ENCODE measurements around the gene RPS19BP1.

RPS19BP1 gene

DNA sequence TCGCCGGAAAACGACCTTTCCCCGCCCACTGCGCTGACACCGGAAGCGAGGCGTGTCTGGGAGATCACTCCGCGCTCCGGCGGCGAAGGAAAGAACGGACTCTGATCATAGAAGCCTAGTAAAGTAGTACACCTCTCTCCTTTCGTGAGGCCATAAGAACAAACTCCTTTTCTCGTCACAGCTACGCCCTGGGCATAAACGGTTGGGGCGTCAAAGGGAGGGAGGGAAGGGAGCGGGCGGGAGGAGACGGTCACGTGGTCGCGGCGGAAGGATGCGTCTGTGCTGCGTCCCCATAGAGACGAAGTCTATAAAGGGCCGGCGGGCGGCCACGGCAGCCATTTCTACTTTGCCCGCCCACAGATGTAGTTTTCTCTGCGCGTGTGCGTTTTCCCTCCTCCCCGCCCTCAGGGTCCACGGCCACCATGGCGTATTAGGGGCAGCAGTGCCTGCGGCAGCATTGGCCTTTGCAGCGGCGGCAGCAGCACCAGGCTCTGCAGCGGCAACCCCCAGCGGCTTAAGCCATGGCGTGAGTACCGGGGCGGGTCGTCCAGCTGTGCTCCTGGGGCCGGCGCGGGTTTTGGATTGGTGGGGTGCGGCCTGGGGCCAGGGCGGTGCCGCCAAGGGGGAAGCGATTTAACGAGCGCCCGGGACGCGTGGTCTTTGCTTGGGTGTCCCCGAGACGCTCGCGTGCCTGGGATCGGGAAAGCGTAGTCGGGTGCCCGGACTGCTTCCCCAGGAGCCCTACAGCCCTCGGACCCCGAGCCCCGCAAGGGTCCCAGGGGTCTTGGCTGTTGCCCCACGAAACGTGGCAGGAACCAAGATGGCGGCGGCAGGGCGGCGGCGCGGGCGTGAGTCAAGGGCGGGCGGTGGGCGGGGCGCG lies 12.1 kb downstream of the RPS19BP1 start, which contains the start of gene ATF4:
TSS of gene ATF4 (plus strand) at position 337 of the 880 bp plus-strand sequence. CDS start 884 bp downstream, outside the sequence.
- in situ Hi-C loops (cut with HindIII; ENCODE audit: low sequenced_read_pairs): no loop called here
- no peak for DNase-seq (ENCODE audit: low read depth, low spot score)
- TF ChIP-seq, protein P1, sequence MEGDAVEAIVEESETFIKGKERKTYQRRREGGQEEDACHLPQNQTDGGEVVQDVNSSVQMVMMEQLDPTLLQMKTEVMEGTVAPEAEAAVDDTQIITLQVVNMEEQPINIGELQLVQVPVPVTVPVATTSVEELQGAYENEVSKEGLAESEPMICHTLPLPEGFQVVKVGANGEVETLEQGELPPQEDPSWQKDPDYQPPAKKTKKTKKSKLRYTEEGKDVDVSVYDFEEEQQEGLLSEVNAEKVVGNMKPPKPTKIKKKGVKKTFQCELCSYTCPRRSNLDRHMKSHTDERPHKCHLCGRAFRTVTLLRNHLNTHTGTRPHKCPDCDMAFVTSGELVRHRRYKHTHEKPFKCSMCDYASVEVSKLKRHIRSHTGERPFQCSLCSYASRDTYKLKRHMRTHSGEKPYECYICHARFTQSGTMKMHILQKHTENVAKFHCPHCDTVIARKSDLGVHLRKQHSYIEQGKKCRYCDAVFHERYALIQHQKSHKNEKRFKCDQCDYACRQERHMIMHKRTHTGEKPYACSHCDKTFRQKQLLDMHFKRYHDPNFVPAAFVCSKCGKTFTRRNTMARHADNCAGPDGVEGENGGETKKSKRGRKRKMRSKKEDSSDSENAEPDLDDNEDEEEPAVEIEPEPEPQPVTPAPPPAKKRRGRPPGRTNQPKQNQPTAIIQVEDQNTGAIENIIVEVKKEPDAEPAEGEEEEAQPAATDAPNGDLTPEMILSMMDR (IDR thresholded peaks at IDR 0.05; ENCODE audit: low read depth, low read length): no peak
- H3K4me3 ChIP-seq (ENCODE audit: low read depth, low read length): peak within 1 kb of the TSS; percentile 97

DNA sequence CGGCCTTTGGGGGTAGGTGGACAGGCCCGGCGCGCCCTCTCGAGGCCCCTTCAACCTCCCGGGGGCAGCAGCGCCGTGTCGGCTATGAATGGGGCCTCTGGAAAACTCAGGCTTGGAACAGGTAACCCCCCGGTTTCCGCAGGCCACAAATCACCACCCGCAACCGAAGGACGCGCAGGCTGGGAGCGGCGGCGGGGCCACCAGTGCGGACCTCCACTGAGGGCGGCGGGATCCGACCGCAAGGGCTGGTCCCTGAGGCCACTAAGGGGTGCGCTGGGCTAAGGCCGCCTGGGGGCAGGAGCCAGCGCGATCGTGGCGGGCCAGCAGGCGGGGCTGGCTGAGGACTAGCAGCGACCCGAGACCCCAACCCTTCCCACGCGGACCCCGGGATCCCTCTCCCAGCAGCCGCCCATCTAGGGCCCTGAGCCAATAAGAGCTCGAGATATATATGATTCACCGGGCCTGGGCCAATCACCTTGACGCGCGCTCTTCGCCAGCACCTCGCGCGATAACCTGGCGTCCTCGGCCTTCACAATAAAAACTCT lies 12.8 kb downstream of the RPS19BP1 start:
- peak overlapping the region; percentile 97 for H3K4me3 ChIP-seq (ENCODE audit: low read depth, low read length)
- TF ChIP-seq, protein P1 (IDR thresholded peaks at IDR 0.05; ENCODE audit: low read depth, low read length): peak; percentile 34
- peak; percentile 100 for DNase-seq (ENCODE audit: low read depth, low spot score)
- in situ Hi-C loops (cut with HindIII; ENCODE audit: low sequenced_read_pairs): no loop called here

DNA sequence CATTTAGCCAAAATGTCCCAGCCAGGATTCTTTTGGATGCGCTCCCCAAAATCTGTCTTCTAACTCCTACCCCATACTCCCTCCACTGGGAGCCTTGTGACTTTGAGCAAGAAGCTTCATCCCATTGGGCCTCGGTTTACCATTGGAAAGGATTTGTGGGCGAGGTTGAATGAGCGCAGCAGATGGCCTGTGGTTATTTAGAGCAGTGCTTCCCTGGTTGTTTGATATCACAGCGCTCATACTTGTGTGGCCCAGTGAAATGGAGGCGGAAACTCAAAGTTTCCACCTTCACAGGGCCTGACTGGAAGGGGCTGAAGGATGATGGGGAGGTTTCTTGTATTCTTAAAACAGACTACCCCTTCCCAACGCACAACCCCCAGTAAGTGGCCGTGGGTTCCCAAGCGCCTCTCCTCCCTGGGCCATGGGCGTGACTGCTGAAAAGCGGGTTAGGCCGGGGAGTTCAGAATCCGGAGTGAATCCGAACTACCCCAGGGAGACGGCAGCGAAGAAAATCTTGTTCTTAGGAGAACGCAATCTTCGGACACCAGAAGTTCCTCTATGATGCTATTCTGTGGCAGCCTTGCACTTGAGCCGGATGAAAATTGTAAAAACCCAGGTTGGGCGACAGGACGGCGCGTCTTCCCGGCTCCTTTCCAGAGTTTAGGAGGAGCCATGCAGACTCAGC lies 13.4 kb downstream of the RPS19BP1 start:
- peak overlapping the region; percentile 97 for H3K4me3 ChIP-seq (ENCODE audit: low read depth, low read length)
- peak; percentile 64 for DNase-seq (ENCODE audit: low read depth, low spot score)
- TF ChIP-seq, protein P1 (IDR thresholded peaks at IDR 0.05; ENCODE audit: low read depth, low read length): no peak
- in situ Hi-C loops (cut with HindIII; ENCODE audit: low sequenced_read_pairs): no loop called here

DNA sequence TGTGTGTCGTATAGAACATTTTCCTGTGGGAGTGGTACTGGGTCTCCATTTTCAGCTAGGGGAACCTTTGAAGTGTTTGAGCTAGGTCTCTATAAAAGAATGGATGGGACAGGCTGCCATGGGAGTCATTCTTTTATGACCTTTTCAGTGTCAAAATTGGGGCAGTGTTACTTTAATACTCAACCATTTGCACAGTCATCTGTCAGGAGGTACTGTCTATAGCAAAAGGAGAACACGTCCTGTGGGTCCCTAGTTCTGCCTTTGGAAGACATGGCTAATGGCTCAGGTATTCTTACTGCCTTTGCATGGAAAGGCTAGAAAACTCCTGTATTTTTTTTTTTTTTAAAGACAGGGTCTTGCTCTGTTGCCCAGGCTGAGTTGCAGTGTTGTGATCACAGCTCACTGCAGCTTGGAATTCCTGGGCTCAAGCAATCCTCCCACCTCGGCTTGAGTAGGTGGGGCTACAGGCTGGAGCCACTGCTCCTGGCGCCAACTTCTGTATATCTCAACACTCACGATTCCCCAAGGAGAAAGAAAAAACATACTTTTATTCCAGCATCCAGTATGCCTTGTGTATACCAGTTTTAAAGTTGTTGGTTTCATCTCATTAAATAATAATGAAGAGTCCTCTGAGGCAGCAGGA lies 14.3 kb downstream of the RPS19BP1 start:
- DNase-seq (ENCODE audit: low read depth, low spot score): no peak
- TF ChIP-seq, protein P1 (IDR thresholded peaks at IDR 0.05; ENCODE audit: low read depth, low read length): no peak
- no peak overlapping the region for H3K4me3 ChIP-seq (ENCODE audit: low read depth, low read length)
- in situ Hi-C loops (cut with HindIII; ENCODE audit: low sequenced_read_pairs): no loop called here

DNA sequence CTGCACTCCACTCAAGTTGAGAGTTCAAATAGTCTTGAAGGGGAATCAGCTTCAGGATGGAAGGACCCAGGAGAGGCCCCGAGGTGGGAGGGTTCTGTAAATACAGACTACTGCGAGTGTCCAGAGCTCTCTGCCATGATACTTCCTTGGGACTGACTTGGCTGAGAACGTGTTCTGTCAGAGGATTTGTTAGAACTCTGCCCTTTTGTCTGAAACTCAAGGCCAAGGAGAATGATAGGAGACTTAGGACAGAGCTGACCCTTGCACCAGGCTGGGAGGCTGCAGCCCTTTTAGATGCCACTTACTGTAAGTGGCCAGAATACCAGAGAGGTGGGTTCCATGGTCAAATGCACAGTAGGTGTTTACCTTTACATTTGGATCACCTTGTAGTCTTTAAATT lies 15.1 kb downstream of the RPS19BP1 start:
- H3K4me3 ChIP-seq (ENCODE audit: low read depth, low read length): no peak overlapping the region
- DNase-seq (ENCODE audit: low read depth, low spot score): no peak
- TF ChIP-seq, protein P1 (IDR thresholded peaks at IDR 0.05; ENCODE audit: low read depth, low read length): no peak
- in situ Hi-C loops (cut with HindIII; ENCODE audit: low sequenced_read_pairs): no loop called here

Measured in astrocyte of the spinal cord (primary cell).